H9 (cell line): ENCODE data around the gene DTHD1. TPM values are rescaled to one million over a fixed set of nuclear protein-coding genes. Genes with fewer than 3 reads are reported as not detected.

Source experiments
- DNase-seq: peaks from one replicate; pipeline ENCODE4 v3.0.0-alpha.2; 2017
- H2AFZ ChIP-seq: one replicate; pipeline ENCODE4 v1.6.1; 2013; ENCODE audit warnings: mild to moderate bottlenecking, low read length, control low read depth, moderate library complexity
- H2AK5ac ChIP-seq: 2 replicates; pipeline ENCODE4 v1.6.1; 2013; ENCODE audit warnings: low read length, control low read depth, mixed read lengths; ENCODE audit not compliant: insufficient read length
- H2BK120ac ChIP-seq: one replicate; pipeline ENCODE4 v1.6.1; 2013; ENCODE audit warnings: low read depth, mild to moderate bottlenecking, low read length, control low read depth, inconsistent platforms; ENCODE audit not compliant: poor library complexity, severe bottlenecking
- H2BK12ac ChIP-seq: 2 replicates; pipeline ENCODE4 v1.6.1; 2013; ENCODE audit warnings: low read length, control low read depth, mixed read lengths, low read depth; ENCODE audit not compliant: insufficient read length
- H2BK15ac ChIP-seq: 2 replicates; pipeline ENCODE4 v1.6.1; 2013; ENCODE audit warnings: low read depth, low read length, control low read depth
- H2BK20ac ChIP-seq: one replicate; pipeline ENCODE4 v1.6.1; 2013; ENCODE audit warnings: low read depth, mild to moderate bottlenecking, low read length, control low read depth, inconsistent platforms; ENCODE audit not compliant: poor library complexity, severe bottlenecking
- H2BK5ac ChIP-seq: 2 replicates; pipeline ENCODE4 v1.6.1; 2013; ENCODE audit warnings: low read length, control low read depth, mixed read lengths; ENCODE audit not compliant: insufficient read length
- H3K14ac ChIP-seq: 2 replicates; pipeline ENCODE4 v1.6.1; 2013; ENCODE audit warnings: low read length, control low read depth; ENCODE audit not compliant: insufficient read depth
- H3K18ac ChIP-seq: 2 replicates; pipeline ENCODE4 v1.6.1; 2013; ENCODE audit warnings: low read depth, mild to moderate bottlenecking, mixed read lengths, low read length, control low read depth; ENCODE audit not compliant: insufficient read length
- H3K23ac ChIP-seq: 2 replicates; pipeline ENCODE4 v1.6.1; 2013; ENCODE audit warnings: low read length, control low read depth, mixed read lengths, low read depth; ENCODE audit not compliant: insufficient read length
- H3K23me2 ChIP-seq: 2 replicates; pipeline ENCODE4 v1.6.1; 2013; ENCODE audit warnings: low read depth, mild to moderate bottlenecking, mixed read lengths, low read length, control low read depth; ENCODE audit not compliant: insufficient read length, poor library complexity, severe bottlenecking
- H3K27ac ChIP-seq: 2 replicates; pipeline ENCODE4 v1.5.1; 2013; ENCODE audit warnings: low read length, control low read depth, mixed read lengths, low read depth; ENCODE audit not compliant: insufficient read length
- H3K27me3 ChIP-seq: 2 replicates; pipeline ENCODE4 v1.6.1; 2013; ENCODE audit warnings: low read length, control low read depth, inconsistent platforms; ENCODE audit not compliant: insufficient read depth
- H3K4ac ChIP-seq: 2 replicates; pipeline ENCODE4 v1.6.1; 2013; ENCODE audit warnings: low read depth, mild to moderate bottlenecking, control low read depth, inconsistent platforms, low read length, moderate library complexity
- H3K4me1 ChIP-seq: 2 replicates; pipeline ENCODE4 v1.6.1; 2013; ENCODE audit warnings: low read length, control low read depth, inconsistent platforms; ENCODE audit not compliant: insufficient read depth
- H3K4me2 ChIP-seq: 2 replicates; pipeline ENCODE4 v1.6.1; 2013; ENCODE audit warnings: low read length, control low read depth, mixed read lengths; ENCODE audit not compliant: insufficient read length, insufficient read depth
- H3K56ac ChIP-seq: 2 replicates; pipeline ENCODE4 v1.6.1; 2013; ENCODE audit warnings: low read depth, mild to moderate bottlenecking, mixed read lengths, low read length, control low read depth; ENCODE audit not compliant: insufficient read length
- H3K79me1 ChIP-seq: 2 replicates; pipeline ENCODE4 v1.6.1; 2013; ENCODE audit warnings: low read depth, mild to moderate bottlenecking, moderate library complexity, low read length, control low read depth, inconsistent platforms; ENCODE audit not compliant: insufficient read depth, poor library complexity, severe bottlenecking
- H3K79me2 ChIP-seq: 2 replicates; pipeline ENCODE4 v1.6.1; 2013; ENCODE audit warnings: low read length, control low read depth, inconsistent platforms; ENCODE audit not compliant: insufficient read depth
- H3K9ac ChIP-seq: 2 replicates; pipeline ENCODE4 v1.6.1; 2013; ENCODE audit warnings: low read length, control low read depth, mixed read lengths; ENCODE audit not compliant: insufficient read length; ENCODE audit errors: extremely low read depth
- H3K9me3 ChIP-seq: one replicate; pipeline ENCODE4 v1.6.1; 2013; ENCODE audit warnings: low read depth, low read length, inconsistent platforms; ENCODE audit not compliant: control insufficient read depth
- H3T11ph ChIP-seq: one replicate; pipeline ENCODE4 v1.6.1; 2013; ENCODE audit warnings: mild to moderate bottlenecking, low read length, control low read depth, inconsistent platforms
- H4K20me1 ChIP-seq: one replicate; pipeline ENCODE4 v1.6.1; 2013; ENCODE audit not compliant: control insufficient read depth, insufficient read length, insufficient read depth
- H4K5ac ChIP-seq: 2 replicates; pipeline ENCODE4 v1.6.1; 2013; ENCODE audit warnings: low read depth, mild to moderate bottlenecking, mixed read lengths, low read length, control low read depth; ENCODE audit not compliant: insufficient read length
- H4K8ac ChIP-seq: replicated peaks from 2 replicates; pipeline ENCODE4 v1.6.1; 2013; ENCODE audit warnings: low read length, control low read depth, mixed read lengths, low read depth; ENCODE audit not compliant: insufficient read length
- H4K91ac ChIP-seq: 2 replicates; pipeline ENCODE4 v1.6.1; 2013; ENCODE audit warnings: low read depth, mild to moderate bottlenecking, moderate library complexity, mixed read lengths, low read length, control low read depth; ENCODE audit not compliant: insufficient read length
- H3K27ac Mint-ChIP-seq, 3 experiments: 2 replicates in 2 of 3; 3 replicates in 1 of 3; pipeline ENCODE4 v1.8.0; 2020 to 2021; ENCODE audit warnings: mixed read lengths in 3 of 3, mild to moderate bottlenecking in 1 of 3, moderate library complexity in 1 of 3
- H3K27me3 Mint-ChIP-seq: 2 replicates; pipeline ENCODE4 v1.8.0; 2021; ENCODE audit warnings: low read depth, mild to moderate bottlenecking, moderate library complexity, mixed read lengths
- H3K36me3 Mint-ChIP-seq, 3 experiments: 2 replicates in 2 of 3; 3 replicates in 1 of 3; pipeline ENCODE4 v1.8.0; 2020 to 2021; ENCODE audit warnings: low read depth in 3 of 3, mixed read lengths in 3 of 3; ENCODE audit not compliant: insufficient read depth in 1 of 3
- H3K4me1 Mint-ChIP-seq, 2 experiments: 2 replicates each; pipeline ENCODE4 v1.8.0; 2020; ENCODE audit warnings: mixed read lengths in 2 of 2
- H3K4me3 Mint-ChIP-seq, 2 experiments: 2 replicates in 1 of 2; 3 replicates in 1 of 2; pipeline ENCODE4 v1.8.0; 2020 to 2021; ENCODE audit warnings: mild to moderate bottlenecking in 2 of 2, mixed read lengths in 2 of 2, moderate library complexity in 1 of 2
- H3K9me3 Mint-ChIP-seq, 2 experiments: 2 replicates in 1 of 2; 3 replicates in 1 of 2; pipeline ENCODE4 v1.8.0; 2020; ENCODE audit warnings: mild to moderate bottlenecking in 2 of 2, mixed read lengths in 2 of 2, moderate library complexity in 1 of 2
- total RNA-seq: library from RNA; stranded (reverse); gene quantifications from 2 replicates; pipeline ENCODE4 v1.2.1, GENCODE V29; 2021
- TF ChIP-seq, protein P1 (sequence below): fragments of 200-600 bp; sonication (generic); conservative IDR thresholded peaks from 3 replicates; pipeline ENCODE4 v1.8.0; 2021; ENCODE audit warnings: antibody characterized with exemption, mild to moderate bottlenecking

DTHD1 gene
- total RNA-seq, 1 experiment from 2014 or later = not detected

DNA sequence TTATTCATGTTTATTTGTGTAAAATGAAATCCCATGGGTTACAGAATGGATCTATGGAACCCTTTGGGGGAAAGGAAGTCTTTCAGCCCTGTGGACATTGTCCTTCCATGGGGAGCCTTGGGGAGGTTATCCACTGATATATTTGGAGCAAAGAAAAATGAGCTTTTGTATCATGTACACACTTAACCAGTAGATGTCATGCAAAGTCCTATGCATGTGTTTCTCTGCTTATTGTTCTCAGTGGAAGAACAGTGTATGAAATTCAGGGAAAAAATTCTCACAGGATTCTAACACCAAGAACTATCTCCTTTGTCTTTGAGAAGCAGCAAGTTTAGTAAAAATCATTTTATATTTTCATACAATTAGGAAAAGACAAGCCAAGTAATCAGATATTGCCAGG, 105.3 kb downstream of the DTHD1 start:
- no peak overlapping the region for H2BK12ac ChIP-seq
- H3K27ac ChIP-seq = no peak overlapping the region
- H3K4ac ChIP-seq = no peak overlapping the region
- H3K18ac ChIP-seq = no peak overlapping the region
- H2BK15ac ChIP-seq = no peak overlapping the region
- H3K9ac ChIP-seq = no peak overlapping the region
- DNase-seq = no peak
- no peaks in the 10 kb centered on the region for H3K4me1 Mint-ChIP-seq
- no peak overlapping the region for H3K27ac Mint-ChIP-seq
- H3K79me1 ChIP-seq = no peaks in the 10 kb centered on the region
- TF ChIP-seq, protein P1, sequence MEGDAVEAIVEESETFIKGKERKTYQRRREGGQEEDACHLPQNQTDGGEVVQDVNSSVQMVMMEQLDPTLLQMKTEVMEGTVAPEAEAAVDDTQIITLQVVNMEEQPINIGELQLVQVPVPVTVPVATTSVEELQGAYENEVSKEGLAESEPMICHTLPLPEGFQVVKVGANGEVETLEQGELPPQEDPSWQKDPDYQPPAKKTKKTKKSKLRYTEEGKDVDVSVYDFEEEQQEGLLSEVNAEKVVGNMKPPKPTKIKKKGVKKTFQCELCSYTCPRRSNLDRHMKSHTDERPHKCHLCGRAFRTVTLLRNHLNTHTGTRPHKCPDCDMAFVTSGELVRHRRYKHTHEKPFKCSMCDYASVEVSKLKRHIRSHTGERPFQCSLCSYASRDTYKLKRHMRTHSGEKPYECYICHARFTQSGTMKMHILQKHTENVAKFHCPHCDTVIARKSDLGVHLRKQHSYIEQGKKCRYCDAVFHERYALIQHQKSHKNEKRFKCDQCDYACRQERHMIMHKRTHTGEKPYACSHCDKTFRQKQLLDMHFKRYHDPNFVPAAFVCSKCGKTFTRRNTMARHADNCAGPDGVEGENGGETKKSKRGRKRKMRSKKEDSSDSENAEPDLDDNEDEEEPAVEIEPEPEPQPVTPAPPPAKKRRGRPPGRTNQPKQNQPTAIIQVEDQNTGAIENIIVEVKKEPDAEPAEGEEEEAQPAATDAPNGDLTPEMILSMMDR = no peak
- H3K79me2 ChIP-seq = no peaks in the 10 kb centered on the region
- no peak overlapping the region for H3K23ac ChIP-seq
- H3T11ph ChIP-seq = no peak overlapping the region
- no peaks in the 10 kb centered on the region for H3K9me3 Mint-ChIP-seq
- H2AK5ac ChIP-seq = no peak overlapping the region
- no peak overlapping the region for H3K56ac ChIP-seq
- H2BK20ac ChIP-seq = no peak overlapping the region
- H4K20me1 ChIP-seq = no peaks in the 10 kb centered on the region
- H2BK5ac ChIP-seq = no peak overlapping the region
- no peak overlapping the region for H3K14ac ChIP-seq
- H4K91ac ChIP-seq = no peak overlapping the region
- no peak overlapping the region for H2AFZ ChIP-seq
- H4K5ac ChIP-seq = no peak overlapping the region
- no peaks in the 10 kb centered on the region for H3K27me3 Mint-ChIP-seq
- H3K36me3 Mint-ChIP-seq = no peaks in the 10 kb centered on the region
- no peak overlapping the region for H3K4me2 ChIP-seq
- H3K23me2 ChIP-seq = no peaks in the 10 kb centered on the region
- H3K9me3 ChIP-seq = no peaks in the 10 kb centered on the region
- no peak overlapping the region for H4K8ac ChIP-seq
- no peaks in the 10 kb centered on the region for H3K27me3 ChIP-seq
- no peak overlapping the region for H2BK120ac ChIP-seq
- H3K4me1 ChIP-seq = no peaks in the 10 kb centered on the region
- H3K4me3 Mint-ChIP-seq = no peak overlapping the region
